K562 (cell line): Measurements from ENCODE around the gene HOGA1. TPM values are rescaled to one million over a fixed set of nuclear protein-coding genes. Genes with fewer than 3 reads are reported as not detected.

ENCODE experiments used
- ZBTB40 ChIP-seq, 2 experiments: fragments of 450-650 bp in 1 of 2; sonication (generic) in 1 of 2; formaldehyde crosslinking in 1 of 2; IDR thresholded peaks; 2 replicates each; pipeline versions ENCODE4 v1.7.1 to v1.9.0; 2016 to 2022; ENCODE audit warnings: inconsistent platforms in 1 of 2, mild to moderate bottlenecking in 1 of 2, missing genetic modification reagents in 1 of 2
- ZNF444 ChIP-seq: fragments of 250-450 bp; sonication (Bioruptor Pico); IDR thresholded peaks from 2 replicates; pipeline ENCODE4 v1.4.0; 2020; ENCODE audit warnings: mild to moderate bottlenecking, moderate library complexity
- polyA plus RNA-seq, 8 experiments: library from polyadenylated mRNA; depleted of rRNA in 4 of 8; stranded (reverse) in 5 of 8; unstranded in 3 of 8; fragments of >200 nt; fragmentation: Nextera tagmentation in 2 of 8; fragmentation: Illumina TruSeq in 1 of 8; extraction: Ambion mirVana in 2 of 8; extraction: Trizol in 1 of 8; gene quantifications; 2 replicates each; pipeline versions ENCODE4 v1.2.1 to v1.2.3, GENCODE V29; 2011 to 2014; ENCODE audit warnings: inconsistent platforms in 1 of 8, missing spikeins in 1 of 8
- total RNA-seq, 7 experiments: library from RNA; depleted of rRNA in 6 of 7; stranded (reverse); fragments of >200 nt in 6 of 7; fragmentation: Illumina TruSeq in 2 of 7; extraction: Trizol in 2 of 7; gene quantifications; 2 replicates each; pipeline versions ENCODE4 v1.2.1 to v1.2.3, GENCODE V29; 2011 to 2021; ENCODE audit warnings: low replicate concordance in 1 of 7

HOGA1 gene
- total and polyA plus RNA-seq, 9 of the 15 experiments (the other 6 are each of a cell fraction or from before 2014, with no cell fraction given), result not detected

- TF ChIP-seq ZBTB40 (IDR thresholded peaks at IDR 0.05) (peak; percentile 73), ZBTB40 (CRISPR knock-in tag; IDR thresholded peaks at IDR 0.05) (no peak), ZNF444 (CRISPR knock-in tag) (no peak)
- TF ChIP-seq, all 486 proteins: peak for 65
These were observed 49.0 kb downstream of the HOGA1 start, which contains the start of gene MORN4 (continued) for GRCh38 chr10:97632949-97633884.
